Activated CD4-positive, CD25-positive, alpha-beta regulatory T cell treated with anti-CD3 and anti-CD28 coated beads, Interleukin-2, amount 50 U/mL, for 72 hours (primary cell): ENCODE data around the gene ARMH3.
A peak's percentile ranks its signal among the peaks of the same experiment; 100 is the strongest.

Source experiments
- DNase-seq: peaks from one replicate; pipeline ENCODE4 v3.0.0; 2021

Gene ARMH3

GRCh38 chr10:101828766-101829551, 227.0 kb downstream of the ARMH3 start:
- no peak for DNase-seq

DNA sequence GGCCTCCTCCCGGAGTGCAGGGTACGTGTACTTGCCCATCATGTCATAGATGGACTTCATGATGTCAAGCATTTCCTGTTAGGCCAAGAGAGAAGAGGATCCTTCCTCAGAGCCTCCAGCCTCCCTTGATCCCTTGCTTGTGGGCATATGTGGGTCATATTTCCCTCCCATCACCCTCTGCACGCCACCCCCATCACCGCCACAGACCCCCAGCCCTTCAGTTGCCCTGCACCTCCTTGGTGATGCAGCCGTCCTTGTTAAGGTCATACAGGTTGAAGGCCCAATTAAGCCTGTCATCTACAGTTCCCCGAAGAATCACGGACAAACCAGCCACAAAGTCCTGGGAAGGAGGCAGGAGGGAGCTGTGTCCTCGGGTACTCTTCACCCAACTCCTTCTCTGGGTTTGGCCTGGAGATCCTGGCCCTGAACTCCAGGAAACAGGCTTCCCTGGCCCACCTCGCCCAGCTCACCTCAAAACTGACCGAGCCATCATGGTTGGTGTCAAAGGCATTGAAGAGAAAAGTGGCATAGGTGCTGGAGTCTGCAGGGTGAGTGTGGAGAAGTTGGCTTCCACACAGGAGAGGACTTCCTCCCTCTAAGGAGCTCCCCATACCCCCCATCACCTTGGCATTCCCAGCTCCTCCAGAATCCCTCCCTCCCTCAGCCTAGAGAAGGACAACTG, 227.9 kb downstream of the ARMH3 start:
- DNase-seq, result no peak

DNA sequence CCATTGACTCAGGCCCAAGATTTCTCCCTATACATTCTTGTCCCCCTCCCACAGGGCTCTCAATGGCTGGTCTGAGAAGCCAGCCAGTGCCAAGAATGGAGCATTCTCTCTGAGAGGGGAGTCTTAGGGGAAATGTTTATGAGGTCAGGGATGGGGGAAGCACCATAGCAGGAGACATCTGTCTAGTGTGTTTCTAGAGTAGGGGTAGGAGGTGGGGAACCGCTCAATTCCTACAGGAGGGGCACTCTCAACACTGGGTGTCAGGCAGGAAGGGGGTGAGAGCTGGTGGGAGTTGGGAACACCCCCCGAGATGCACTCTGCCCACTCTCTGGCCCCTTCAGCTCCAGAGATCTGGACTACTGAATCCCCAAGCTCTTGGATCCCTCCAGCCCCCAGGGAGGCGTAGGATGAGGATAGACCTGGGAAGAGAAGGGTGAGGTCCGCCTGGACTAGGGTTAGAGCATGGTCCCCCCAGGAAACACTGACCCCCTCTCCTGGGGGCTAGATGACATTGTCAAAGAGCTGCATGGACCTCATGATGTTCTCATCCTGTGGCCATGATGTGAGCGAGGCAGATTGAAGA, 229.0 kb downstream of the ARMH3 start:
- no peak for DNase-seq

DNA sequence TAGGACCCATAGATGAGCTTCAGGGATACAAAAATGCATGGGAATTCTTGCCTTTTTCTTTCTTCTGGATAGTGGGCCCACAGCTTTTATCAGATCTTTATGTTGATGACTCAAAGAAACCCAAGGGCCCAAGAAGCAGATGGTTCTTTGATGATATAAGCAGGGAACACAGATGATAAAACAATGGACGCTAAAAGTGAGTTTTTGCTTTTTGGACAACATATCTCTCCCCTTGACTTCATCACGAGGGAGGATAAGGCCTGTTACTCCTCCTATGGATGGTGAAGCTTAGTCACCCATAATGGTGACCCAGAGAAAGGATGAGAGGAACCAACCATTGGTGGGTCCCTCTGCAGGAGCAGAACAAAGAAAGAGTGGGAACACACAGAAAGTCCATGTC, 231.2 kb downstream of the ARMH3 start:
- DNase-seq, result no peak

DNA sequence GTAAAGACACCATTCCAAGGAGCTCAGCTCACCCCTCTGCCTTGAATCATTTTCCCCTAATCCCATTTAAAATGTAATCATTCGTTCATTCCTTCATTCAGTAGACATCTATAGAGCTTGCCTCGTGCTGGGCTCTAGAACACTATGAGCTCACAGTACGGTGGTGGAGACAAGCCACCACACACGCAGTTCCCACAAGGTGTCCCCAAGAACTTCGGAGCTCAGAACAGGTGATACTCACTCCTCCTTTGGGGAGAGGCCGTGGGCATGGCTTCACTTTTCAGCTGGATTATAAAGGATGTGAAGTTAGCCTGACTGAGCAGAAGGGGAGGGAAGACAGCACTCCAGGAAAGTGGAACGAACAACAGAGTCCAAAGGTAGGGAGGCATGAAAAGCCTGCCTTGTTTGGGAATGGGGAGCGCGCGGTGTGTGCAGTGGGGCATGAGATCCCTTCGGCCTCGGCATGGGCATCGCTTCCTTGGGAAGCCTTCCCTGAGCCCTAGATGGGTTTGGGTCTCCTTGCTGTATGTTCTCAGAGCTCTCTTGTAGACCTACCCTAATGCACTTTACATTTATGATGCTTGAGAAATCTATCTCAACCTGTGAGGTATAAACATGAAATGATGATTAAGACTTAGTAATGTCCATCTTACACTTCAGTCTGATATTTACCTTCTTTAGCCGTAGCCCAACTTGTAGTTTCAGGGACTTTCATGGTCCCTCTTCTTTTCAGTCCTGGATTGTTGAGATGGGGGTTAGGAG, 236.9 kb downstream of the ARMH3 start:
- DNase-seq, result no peak

GRCh38 chr10:101818119-101818871, 237.7 kb downstream of the ARMH3 start, which contains the start of gene OGA:
Gene OGA (minus strand): TSS chr10:101818444. CDS start chr10:101818022, 422 bp downstream.
- peak; percentile 97 for DNase-seq

- DNase-seq, result no peak
Measured at GRCh38 chr10:101817337-101818118, 238.4 kb downstream of the ARMH3 start.

DNA sequence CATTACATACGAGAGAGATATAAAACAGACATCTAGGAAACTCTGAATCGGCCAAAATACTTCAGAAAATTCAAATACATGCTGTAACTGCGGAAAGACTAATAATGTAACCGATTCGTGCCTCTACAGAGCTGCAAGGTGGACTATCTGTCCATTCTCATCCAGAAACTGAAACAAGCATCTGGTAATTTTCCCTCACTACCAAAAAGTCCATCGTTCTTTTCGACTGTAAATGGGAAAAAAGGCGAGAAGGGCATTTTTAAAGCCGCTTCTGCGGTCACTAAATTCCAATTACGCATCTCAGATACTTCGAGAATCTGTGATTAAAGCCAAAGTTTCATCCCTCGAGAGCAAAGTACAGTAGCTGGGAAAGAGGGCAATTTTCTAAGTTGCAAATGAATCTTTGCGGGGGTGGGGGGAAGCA, 239.0 kb downstream of the ARMH3 start:
- no peak for DNase-seq

GRCh38 chr10:101816376-101816775, 239.6 kb downstream of the ARMH3 start:
- DNase-seq, result no peak

DNA sequence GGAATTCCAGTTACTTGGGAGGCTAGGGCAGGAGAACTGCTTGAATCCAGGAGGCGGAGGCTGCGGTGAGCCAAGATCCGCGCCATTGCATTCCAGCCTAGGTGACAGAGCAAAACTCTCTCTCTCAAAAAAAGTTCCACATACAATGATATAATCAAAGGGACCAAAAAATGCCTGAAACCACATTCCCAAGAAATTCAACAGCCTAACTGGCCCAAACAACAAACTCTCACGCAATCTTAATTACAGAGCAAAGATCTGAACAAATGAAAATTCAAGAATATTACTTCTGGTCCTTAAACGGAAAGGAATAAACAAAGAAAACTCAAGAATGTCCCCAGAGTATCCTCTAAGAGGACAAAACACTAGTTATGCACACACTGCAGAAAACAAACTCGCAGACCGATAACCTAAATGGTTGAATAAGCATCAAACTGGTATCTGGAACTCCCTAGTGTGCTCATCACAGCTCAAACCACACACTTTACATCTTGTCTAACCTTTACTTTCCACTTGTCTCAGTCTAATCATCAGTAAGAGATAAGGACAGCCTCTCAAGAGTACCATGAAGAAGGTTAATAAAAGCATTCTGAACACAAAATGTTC, 241.4 kb downstream of the ARMH3 start:
- DNase-seq, result no peak

GRCh38 chr10:101812606-101813005, 243.4 kb downstream of the ARMH3 start:
- no peak for DNase-seq

- DNase-seq, result no peak
Measured at GRCh38 chr10:101807158-101807557, 248.8 kb downstream of the ARMH3 start.

- DNase-seq, result no peak
Measured at GRCh38 chr10:101803511-101803910, 252.5 kb downstream of the ARMH3 start.

DNA sequence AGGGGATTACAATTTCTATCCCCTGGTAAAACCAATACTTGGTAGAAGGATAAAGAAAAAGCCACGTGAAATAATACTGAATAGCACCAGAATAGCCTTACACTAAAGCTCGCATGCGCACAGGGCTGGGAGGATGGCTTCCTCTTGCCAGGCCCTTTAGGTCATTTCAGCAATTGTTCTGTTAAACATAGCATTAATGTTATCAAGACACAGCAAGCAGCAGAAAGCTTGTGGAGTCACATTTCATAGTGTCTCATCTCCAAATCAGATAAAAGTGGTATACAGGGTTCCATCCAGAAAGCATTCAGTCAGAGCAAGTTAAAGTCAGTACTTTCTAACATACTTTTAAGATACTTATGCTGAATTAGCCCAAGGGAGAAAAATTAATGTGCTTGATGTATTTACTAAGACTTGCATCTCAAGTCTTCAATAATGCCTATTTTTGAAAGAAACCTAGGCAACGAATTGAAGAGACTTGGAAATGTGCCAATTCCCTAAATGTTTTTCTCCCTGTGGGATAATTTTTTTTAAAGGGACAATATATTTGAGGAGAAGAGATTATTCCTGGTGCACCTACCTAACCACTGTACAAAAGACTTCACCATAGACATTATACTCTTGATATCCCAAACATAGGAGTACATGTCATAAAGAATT, 258.4 kb downstream of the ARMH3 start:
- DNase-seq, result no peak
